Ovary (tissue), 9 donors: ENCODE data around the gene PIPOX. TPM values are rescaled to one million over a fixed set of nuclear protein-coding genes. Genes with fewer than 3 reads are reported as not detected.

Experiments used
- DNase-seq, 5 donors: peaks; one replicate each; pipeline ENCODE4 v3.0.0-alpha.2; 2019 to 2020
- H3K27ac ChIP-seq, 2 donors: fragments of 200-600 bp; one replicate each; pipeline versions ENCODE4 v1.5.1 to v1.8.0; 2019 to 2022
- H3K27me3 ChIP-seq: fragments of 200-600 bp; one replicate; pipeline ENCODE4 v1.8.0; 2022
- H3K36me3 ChIP-seq: fragments of 200-600 bp; sonication (generic); one replicate; pipeline ENCODE4 v1.5.1; 2019
- H3K4me1 ChIP-seq: one replicate; pipeline ENCODE4 v1.8.1; 2013; ENCODE audit warnings: mild to moderate bottlenecking, moderate library complexity; ENCODE audit not compliant: insufficient read depth
- H3K4me3 ChIP-seq: fragments of 200-600 bp; sonication (generic); one replicate; pipeline ENCODE4 v1.5.1; 2017
- H3K9me3 ChIP-seq, 2 donors: fragments of 200-600 bp in 1 of 2; sonication (generic) in 1 of 2; one replicate each; pipeline versions ENCODE4 v1.5.1 to v1.8.1; 2013 to 2019; ENCODE audit warnings: mild to moderate bottlenecking in 1 of 2, moderate library complexity in 1 of 2
- EP300 ChIP-seq: sonication (generic); formaldehyde crosslinking; IDR thresholded peaks from one replicate; pipeline ENCODE4 v1.6.1; 2017; ENCODE audit warnings: antibody characterized with exemption
- POLR2A ChIP-seq: fragments of 450-650 bp; IDR thresholded peaks from one replicate; pipeline ENCODE4 v1.6.1; 2017; ENCODE audit warnings: antibody characterized with exemption, mild to moderate bottlenecking, moderate library complexity
- WGBS, 3 donors: extraction: QIAGEN DNeasy Blood & Tissue Kit in 1 of 3; methylation state at CpG; one replicate each; pipeline versions ENCODE4 v1.1.5 to v1.1.7; 2013 to 2017; 5-methylcytosine and 5-hydroxymethylcytosine counted together
- intact Hi-C, 4 donors: fragments of 100-400 bp; cut with DNase I; formaldehyde crosslinking; loops; one replicate each; pipeline versions ENCODE4 v1.11.0 to v1.15.1; 2022 to 2023
- polyA plus RNA-seq, 2 donors: library from polyadenylated mRNA; stranded (reverse); fragments of 200-250 nt in 1 of 2; fragments of 350-450 nt in 1 of 2; fragmentation: Illumina TruSeq in 1 of 2; extraction: RNeasy Lipid Tissue Mini Kit (QIAGEN cat#74804) in 1 of 2; gene quantifications; one replicate each; pipeline ENCODE4 v1.2.3, GENCODE V29; 2013 to 2014
- total RNA-seq, 7 donors: library from RNA; depleted of rRNA in 2 of 7; stranded (reverse); fragments of >200 nt in 2 of 7; fragmentation: NEBNext Ultra II Directional in 3 of 7; extraction: Animal tissue kit (Norgen Biotek cat#: 25700) in 3 of 7; gene quantifications; one replicate each; pipeline versions ENCODE4 v1.1.0 to v1.2.4, GENCODE V29; 2016 to 2023
- TF ChIP-seq, protein P1 (sequence below), 3 donors: fragments of 450-650 bp in 2 of 3; fragments of 200-600 bp in 1 of 3; IDR thresholded peaks; one replicate each; pipeline versions ENCODE4 v1.5.1 to v1.8.0; 2016 to 2022; ENCODE audit warnings: antibody characterized with exemption in 3 of 3, mild to moderate bottlenecking in 1 of 3
- donor health status: DM: no; HTN: no; CAD: no; lungs with moderate emphysema.
- donor health status: DM: no; HTN: no; CAD: no.
- donor health status: Bipolar disorder and iron deficiency.
- donor health status: DM: yes; HTN: yes; CAD: no.
- donor health status: DM: no; HTN: no; CAD: no.
- donor health status: DM: yes; HTN: yes; CAD: no.

The PIPOX gene
- total and polyA plus RNA-seq, 9 donors = 0.82 to 4.9 (median 2.1) TPM

DNA sequence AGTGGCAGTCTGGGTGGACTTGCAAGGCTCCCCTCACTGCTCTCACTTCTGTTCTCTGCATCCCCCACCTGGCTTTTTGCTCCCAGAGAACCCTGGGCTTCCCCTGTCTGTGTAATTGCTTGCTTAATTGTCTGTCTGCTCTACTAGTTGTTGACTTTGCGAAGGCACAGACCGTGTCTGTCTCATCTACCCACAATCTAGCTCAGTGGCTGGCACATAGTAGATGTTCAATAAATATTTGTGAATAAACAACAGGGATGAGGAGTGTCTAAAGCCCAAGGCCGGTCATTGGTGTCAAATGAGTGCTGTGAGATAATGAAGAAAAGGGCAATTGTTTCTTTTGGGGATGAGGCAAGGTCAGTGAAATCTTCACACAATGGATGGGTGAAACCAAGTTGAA is 34.4 kb upstream of the PIPOX start:
- no peak overlapping the region for H3K4me3 ChIP-seq
- WGBS, 3 donors = 62 to 72% (median 63%) methylated on average over 3 of the region's 3 CpGs
- TF ChIP-seq POLR2A (no peak), EP300 (no peak)
- TF ChIP-seq, protein P1, sequence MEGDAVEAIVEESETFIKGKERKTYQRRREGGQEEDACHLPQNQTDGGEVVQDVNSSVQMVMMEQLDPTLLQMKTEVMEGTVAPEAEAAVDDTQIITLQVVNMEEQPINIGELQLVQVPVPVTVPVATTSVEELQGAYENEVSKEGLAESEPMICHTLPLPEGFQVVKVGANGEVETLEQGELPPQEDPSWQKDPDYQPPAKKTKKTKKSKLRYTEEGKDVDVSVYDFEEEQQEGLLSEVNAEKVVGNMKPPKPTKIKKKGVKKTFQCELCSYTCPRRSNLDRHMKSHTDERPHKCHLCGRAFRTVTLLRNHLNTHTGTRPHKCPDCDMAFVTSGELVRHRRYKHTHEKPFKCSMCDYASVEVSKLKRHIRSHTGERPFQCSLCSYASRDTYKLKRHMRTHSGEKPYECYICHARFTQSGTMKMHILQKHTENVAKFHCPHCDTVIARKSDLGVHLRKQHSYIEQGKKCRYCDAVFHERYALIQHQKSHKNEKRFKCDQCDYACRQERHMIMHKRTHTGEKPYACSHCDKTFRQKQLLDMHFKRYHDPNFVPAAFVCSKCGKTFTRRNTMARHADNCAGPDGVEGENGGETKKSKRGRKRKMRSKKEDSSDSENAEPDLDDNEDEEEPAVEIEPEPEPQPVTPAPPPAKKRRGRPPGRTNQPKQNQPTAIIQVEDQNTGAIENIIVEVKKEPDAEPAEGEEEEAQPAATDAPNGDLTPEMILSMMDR (IDR thresholded peaks at IDR 0.05) = no peak
- H3K27ac ChIP-seq = no peak overlapping the region
- H3K4me1 ChIP-seq = peaks cover 1% of the 10 kb centered on the region
- H3K36me3 ChIP-seq = no peaks in the 10 kb centered on the region
- intact Hi-C loops = no loop called here
- H3K27me3 ChIP-seq = no peaks in the 10 kb centered on the region
- no peak for DNase-seq
- no peaks in the 10 kb centered on the region for H3K9me3 ChIP-seq

DNA sequence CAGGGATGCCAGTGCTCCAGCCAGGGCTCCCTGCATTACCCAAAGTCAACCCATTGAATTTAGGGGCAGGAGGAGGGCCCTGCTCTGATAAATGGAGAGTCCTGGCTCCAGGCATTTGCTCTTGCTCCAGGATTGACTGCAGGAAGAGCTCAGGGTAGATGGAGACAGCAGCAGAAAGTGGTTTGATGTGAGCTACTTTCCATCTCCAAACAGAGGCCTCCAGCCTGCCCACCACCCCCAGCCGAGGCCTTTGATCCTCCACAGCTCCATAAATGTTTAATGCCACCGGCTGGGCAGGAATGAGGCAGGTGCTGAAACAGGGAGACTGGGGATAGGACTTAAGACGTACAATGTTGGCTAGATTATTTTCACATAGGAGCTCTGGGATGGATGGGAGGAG is 32.8 kb upstream of the PIPOX start:
- WGBS, 3 donors = 30 to 39% (median 35%) methylated on average over 3 of the region's 3 CpGs
- TF ChIP-seq, protein P1 (IDR thresholded peaks at IDR 0.05) = no peak
- TF ChIP-seq POLR2A (no peak), EP300 (no peak)

DNA sequence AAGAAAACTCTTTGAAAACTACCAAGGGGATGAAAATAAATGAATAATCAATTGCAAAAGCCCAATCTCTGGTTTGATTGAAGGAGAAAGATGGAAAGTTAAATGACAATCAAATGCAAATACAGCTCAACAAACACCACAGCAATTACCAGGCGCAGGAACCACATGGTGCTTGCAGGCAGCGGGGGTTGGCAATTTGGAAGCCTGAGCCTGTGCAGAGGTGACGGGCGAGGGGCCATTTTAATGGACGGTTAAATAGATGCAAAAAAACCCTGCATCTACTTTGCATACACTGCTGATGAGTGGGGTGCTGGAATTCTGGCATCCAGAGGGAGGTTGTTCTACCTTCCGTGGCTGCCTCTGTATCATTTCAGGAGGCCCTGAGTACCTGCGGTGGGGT is 32.4 kb upstream of the PIPOX start:
- H3K27ac ChIP-seq = no peak overlapping the region
- no peak for DNase-seq
- TF ChIP-seq EP300 = no peak
- no peak overlapping the region for H3K4me3 ChIP-seq
- intact Hi-C loops = no loop called here
- H3K9me3 ChIP-seq = no peaks in the 10 kb centered on the region
- WGBS, 3 donors = 68 to 71% (median 71%) methylated on average over 7 of the region's 7 CpGs
- no peaks in the 10 kb centered on the region for H3K27me3 ChIP-seq
- no peaks in the 10 kb centered on the region for H3K36me3 ChIP-seq
- no peaks in the 10 kb centered on the region for H3K4me1 ChIP-seq

More for the DNA sequence above, 32.8 kb upstream of the PIPOX start:
- intact Hi-C loops = no loop called here
- no peaks in the 10 kb centered on the region for H3K9me3 ChIP-seq
- no peak overlapping the region for H3K27ac ChIP-seq
- DNase-seq = no peak
- peaks cover 1% of the 10 kb centered on the region for H3K4me1 ChIP-seq
- no peaks in the 10 kb centered on the region for H3K27me3 ChIP-seq
- no peak overlapping the region for H3K4me3 ChIP-seq
- no peaks in the 10 kb centered on the region for H3K36me3 ChIP-seq

DNA sequence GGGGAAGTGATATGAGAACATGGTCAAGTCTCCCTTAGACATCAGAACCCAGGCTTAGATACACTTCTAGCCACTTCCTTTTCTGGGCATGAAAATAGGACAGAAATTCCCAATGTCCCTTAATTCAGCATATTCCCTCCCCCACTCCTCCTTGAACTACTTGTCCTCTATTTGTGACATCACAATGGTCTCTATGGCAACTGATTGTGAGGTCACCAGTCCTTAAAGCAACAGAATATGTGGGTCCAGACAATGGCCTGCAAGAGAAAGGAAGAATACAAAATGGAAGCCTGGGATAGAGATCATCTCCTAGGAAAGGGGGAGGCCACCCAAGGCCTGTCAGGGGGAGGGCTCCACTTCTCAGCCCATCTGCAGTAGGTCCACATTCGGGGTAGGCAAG is 30.4 kb upstream of the PIPOX start:
- no peaks in the 10 kb centered on the region for H3K36me3 ChIP-seq
- H3K4me3 ChIP-seq = no peak overlapping the region
- H3K27ac ChIP-seq = no peak overlapping the region
- H3K27me3 ChIP-seq = no peaks in the 10 kb centered on the region
- DNase-seq = no peak
- H3K9me3 ChIP-seq = no peaks in the 10 kb centered on the region
- intact Hi-C loops = no loop called here
- H3K4me1 ChIP-seq = no peaks in the 10 kb centered on the region
- no peak for TF ChIP-seq EP300
- TF ChIP-seq, protein P1 (IDR thresholded peaks at IDR 0.05) = no peak
- TF ChIP-seq POLR2A = no peak
- WGBS, 3 donors = 76 to 100% (median 82%) methylated on average over 1 of the region's 1 CpG

DNA sequence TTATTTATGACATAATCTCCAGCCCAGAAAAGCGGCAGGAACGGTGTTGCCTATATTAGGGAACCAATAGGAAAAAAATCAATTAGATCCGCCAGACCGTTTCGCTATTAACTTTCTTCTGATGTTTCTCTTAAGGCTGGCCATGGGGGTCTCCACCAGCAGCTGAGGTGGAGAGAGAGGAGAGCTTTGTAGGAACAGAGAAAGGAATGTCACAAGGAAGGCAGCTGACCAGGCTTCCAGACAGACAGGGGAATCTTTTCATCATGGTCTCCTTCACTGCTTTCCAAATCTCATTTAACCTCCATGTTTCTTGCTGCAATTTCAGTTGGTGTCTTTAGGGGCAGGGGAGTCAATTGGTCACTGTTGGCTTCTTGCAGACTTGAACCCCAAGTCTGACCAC is 28.2 kb upstream of the PIPOX start:
- Histone ChIP-seq H3K27ac (no peak overlapping the region), H3K4me1 (peaks cover under 1% of the 10 kb centered on the region), H3K9me3 (no peaks in the 10 kb centered on the region), H3K36me3 (no peaks in the 10 kb centered on the region), H3K4me3 (no peak overlapping the region), H3K27me3 (no peaks in the 10 kb centered on the region)
- DNase-seq = no peak
- TF ChIP-seq, protein P1 (IDR thresholded peaks at IDR 0.05) = no peak
- no peak for TF ChIP-seq EP300
- no peak for TF ChIP-seq POLR2A
- 58 to 68% (median 65%) methylated on average over 5 of the region's 5 CpGs for WGBS, 3 donors
- intact Hi-C loops = no loop called here
